ENCODE measurements around the gene HPCAL1.

The HPCAL1 gene

DNA sequence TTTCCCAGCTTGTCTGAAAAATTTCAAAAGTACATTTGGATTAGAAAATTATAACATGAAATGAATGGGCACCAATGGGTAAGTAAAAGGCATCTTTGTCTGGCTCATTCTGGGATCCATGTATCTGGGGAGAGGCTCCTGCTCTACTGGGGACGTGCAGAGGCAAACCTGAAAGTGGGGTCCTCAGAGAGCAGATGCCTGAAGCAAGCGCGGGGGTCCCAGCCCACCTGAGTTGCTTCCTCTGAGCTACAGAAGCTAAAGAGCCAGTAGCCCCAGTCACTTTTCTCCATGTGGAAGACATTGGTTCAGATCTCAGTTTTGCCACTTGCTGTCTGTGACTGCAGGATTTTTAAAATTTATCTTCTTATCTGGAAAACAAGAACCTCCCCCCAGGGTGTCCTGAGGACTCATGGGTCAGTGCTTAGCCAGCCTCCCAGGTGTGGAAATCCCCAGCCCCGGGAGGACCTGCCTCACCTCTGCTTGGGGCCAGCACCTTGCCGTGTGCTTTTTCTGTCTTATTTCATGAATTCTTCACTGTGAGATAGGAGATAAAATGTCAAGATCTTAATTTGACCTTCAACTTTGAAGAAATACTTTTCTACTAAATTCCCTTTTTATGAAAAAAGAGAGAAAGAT lies 170.5 kb downstream of the HPCAL1 start:
- no peak for TF ChIP-seq POLR2AphosphoS5 (IDR thresholded peaks at IDR 0.05; ENCODE audit: low read depth, low read length)
- no peak for TF ChIP-seq SPI1 (IDR thresholded peaks at IDR 0.05; ENCODE audit: low read depth, low read length)
- no peak for TF ChIP-seq POLR2A (IDR thresholded peaks at IDR 0.05; ENCODE audit: low read depth, low read length)
- no peak for TF ChIP-seq PAX5 (IDR thresholded peaks at IDR 0.05; ENCODE audit: insufficient read depth, low read length, severe bottlenecking)
- no peak for TF ChIP-seq POU2F2 (IDR thresholded peaks at IDR 0.05; ENCODE audit: low read depth, low read length)
- DNase-seq (ENCODE audit: insufficient read length, low spot score) (no peak), FAIRE-seq (no peak)

DNA sequence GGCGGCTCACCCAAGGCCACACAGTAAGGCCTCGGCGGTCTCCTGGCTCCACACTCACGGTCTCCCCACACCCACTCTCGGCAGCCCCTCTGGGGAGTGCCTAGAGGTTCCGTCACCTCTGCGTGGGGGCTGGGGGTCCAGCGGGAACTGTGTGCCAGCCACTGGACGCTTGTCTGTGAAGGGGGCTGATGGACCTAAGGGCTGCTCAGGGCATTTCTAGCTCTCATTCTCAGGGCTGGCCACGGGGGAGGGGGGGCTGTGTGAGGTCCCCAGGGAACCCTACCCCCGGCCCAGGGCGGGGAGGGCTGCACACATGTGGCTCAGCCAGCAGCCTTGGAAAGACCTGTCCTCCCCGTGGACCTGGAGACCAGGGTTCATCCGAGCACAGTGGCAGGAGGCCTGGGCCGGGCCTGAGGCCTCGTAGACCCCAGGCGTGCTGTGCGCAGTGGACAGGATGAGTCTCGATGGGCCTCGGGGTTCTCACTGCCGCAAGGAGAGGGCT lies 172.6 kb downstream of the HPCAL1 start:
- no peak for FAIRE-seq
- no peak for DNase-seq (ENCODE audit: insufficient read length, low spot score)
- TF ChIP-seq TAF1 (IDR thresholded peaks at IDR 0.05; ENCODE audit: low read depth, low read length) = no peak

DNA sequence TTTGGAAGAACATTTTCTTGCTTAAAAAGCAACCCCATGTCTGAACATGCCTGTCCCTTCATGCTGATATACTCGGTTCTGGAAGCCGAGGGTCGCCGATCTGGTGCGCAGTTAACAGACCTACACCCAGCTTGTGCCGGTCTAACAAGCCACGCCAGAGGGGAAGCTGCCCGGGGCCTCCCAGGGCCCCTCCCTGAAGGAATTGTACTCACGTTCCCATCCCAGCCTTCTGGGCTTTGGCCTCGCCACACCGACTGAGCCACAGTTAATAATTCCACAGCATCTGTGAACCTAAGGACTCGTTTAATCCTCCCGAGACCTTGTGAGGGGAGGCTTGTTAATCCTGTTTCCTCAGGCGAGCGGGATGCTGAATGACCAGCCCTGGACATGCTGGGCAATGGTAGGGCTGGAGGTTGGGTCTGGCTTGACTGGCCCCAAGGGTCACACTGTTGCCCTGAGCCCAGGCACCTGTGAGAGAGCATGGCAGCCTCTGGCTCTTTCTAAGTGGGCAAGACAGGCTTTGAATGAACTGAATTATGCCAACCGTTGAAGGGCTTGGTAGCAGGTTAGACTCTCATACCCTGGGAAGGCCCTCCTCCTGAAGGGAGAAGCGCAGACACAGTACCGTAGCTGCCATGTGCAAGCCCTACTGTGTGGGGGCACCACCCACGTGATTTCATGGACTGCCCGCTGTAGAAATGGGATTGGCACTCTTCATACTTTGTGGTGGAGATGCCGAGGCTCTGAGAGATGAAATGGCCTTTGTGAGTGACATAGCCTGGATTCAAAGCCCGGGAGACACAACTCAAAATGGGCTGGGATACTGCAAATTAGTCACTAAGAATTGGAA lies 173.3 kb downstream of the HPCAL1 start:
- FAIRE-seq (no peak), DNase-seq (ENCODE audit: insufficient read length, low spot score) (no peak)

DNA sequence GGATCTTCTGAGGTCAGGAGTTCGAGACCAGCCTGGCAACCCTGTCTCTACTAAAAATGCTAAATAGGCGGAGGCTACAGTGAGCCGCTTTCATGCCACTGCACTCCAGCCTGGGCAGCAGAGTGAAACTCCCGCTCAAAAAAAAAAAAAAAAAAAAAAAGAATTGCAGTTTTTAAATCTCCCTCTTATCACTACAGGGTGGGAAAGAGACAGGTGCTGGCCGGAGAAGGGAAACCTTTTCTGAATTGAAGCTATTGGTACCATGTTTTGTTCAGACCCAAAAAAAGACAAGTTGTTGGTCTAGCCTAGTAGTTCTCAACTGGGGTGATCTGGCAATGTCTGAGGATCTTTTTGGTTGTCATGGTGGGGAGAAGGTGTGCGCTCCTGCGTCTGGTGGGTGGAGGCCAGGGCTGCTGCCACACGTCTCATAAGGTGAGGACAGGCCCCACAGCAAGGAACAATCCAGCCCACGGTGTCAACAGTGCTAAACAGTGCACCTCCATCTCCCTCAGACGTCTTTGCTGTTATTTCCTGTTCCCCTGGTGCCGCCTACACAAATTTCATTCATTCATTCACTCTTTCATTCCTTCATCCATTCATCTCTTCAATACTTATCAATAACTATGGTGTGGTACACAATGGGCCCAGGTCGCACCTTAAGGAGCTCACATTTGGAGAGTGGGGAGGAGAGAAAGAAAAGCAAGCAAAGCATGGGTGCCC lies 174.2 kb downstream of the HPCAL1 start:
- no peak for DNase-seq (ENCODE audit: insufficient read length, low spot score)
- no peak for FAIRE-seq
- TF ChIP-seq SPI1 (IDR thresholded peaks at IDR 0.05; ENCODE audit: low read depth, low read length) (no peak), POLR2A (IDR thresholded peaks at IDR 0.05; ENCODE audit: low read depth, low read length) (no peak), POLR2AphosphoS5 (IDR thresholded peaks at IDR 0.05; ENCODE audit: low read depth, low read length) (no peak), POU2F2 (IDR thresholded peaks at IDR 0.05; ENCODE audit: low read depth, low read length) (no peak), TAF1 (IDR thresholded peaks at IDR 0.05; ENCODE audit: low read depth, low read length) (no peak), PAX5 (IDR thresholded peaks at IDR 0.05; ENCODE audit: insufficient read depth, low read length, severe bottlenecking) (no peak)

More for the DNA sequence above, 173.3 kb downstream of the HPCAL1 start:
- TF ChIP-seq POLR2AphosphoS5 (IDR thresholded peaks at IDR 0.05; ENCODE audit: low read depth, low read length) (no peak), SPI1 (IDR thresholded peaks at IDR 0.05; ENCODE audit: low read depth, low read length) (no peak), PAX5 (IDR thresholded peaks at IDR 0.05; ENCODE audit: insufficient read depth, low read length, severe bottlenecking) (no peak), POU2F2 (IDR thresholded peaks at IDR 0.05; ENCODE audit: low read depth, low read length) (no peak), TAF1 (IDR thresholded peaks at IDR 0.05; ENCODE audit: low read depth, low read length) (no peak), POLR2A (IDR thresholded peaks at IDR 0.05; ENCODE audit: low read depth, low read length) (no peak)

All from GM12891 (cell line).